Hepatocyte (in vitro differentiated cells): ENCODE measurements around the gene MAP3K3.

Source experiments
- EZH2 ChIP-seq: fragments of 200-600 bp; sonication (generic); IDR thresholded peaks from 2 replicates; pipeline ENCODE4 v1.6.1; 2016; ENCODE audit warnings: antibody characterized with exemption, mild to moderate bottlenecking, borderline replicate concordance
- TF ChIP-seq, protein P1 (sequence below): fragments of 200-600 bp; sonication (generic); IDR thresholded peaks from 2 replicates; pipeline ENCODE4 v1.5.1; 2016; ENCODE audit warnings: antibody characterized with exemption, mild to moderate bottlenecking; ENCODE audit not compliant: poor library complexity

DNA sequence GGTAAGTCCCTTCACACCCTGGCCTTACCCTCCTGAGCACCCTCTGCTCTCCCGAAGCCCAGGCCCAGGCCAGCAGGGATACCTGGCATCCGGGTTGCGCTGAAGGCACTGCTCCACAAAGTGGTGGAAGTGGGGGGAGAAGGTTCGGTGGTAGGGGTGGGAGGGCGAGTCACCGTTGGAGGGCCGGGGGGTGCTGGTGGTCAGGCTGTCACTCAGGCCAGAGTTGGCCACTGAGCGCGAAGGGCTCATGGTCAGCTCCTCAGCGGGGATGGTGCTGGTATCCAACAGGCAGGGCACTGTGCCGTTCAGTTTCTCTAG, 82.0 kb downstream of the MAP3K3 start:
- TF ChIP-seq, protein P1, sequence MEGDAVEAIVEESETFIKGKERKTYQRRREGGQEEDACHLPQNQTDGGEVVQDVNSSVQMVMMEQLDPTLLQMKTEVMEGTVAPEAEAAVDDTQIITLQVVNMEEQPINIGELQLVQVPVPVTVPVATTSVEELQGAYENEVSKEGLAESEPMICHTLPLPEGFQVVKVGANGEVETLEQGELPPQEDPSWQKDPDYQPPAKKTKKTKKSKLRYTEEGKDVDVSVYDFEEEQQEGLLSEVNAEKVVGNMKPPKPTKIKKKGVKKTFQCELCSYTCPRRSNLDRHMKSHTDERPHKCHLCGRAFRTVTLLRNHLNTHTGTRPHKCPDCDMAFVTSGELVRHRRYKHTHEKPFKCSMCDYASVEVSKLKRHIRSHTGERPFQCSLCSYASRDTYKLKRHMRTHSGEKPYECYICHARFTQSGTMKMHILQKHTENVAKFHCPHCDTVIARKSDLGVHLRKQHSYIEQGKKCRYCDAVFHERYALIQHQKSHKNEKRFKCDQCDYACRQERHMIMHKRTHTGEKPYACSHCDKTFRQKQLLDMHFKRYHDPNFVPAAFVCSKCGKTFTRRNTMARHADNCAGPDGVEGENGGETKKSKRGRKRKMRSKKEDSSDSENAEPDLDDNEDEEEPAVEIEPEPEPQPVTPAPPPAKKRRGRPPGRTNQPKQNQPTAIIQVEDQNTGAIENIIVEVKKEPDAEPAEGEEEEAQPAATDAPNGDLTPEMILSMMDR: no peak
- no peak for TF ChIP-seq EZH2
